Small intestine (tissue), 7 donors: Measurements from ENCODE around the gene IDUA. TPM values are rescaled to one million over a fixed set of nuclear protein-coding genes. Genes with fewer than 3 reads are reported as not detected.
A peak's percentile ranks its signal among the peaks of the same experiment; 100 is the strongest.

Experiments
- DNase-seq, 2 donors: peaks; one replicate each; pipeline versions ENCODE4 v3.0.0 to v3.0.0-alpha.2; 2013
- FAIRE-seq: peaks from 2 replicates; lab custom pipeline; 2012; peaks lifted over from hg19 to GRCh38; lab: Jason Lieb, UNC
- H3K27ac ChIP-seq, 3 donors: one replicate each; pipeline ENCODE4 v1.5.1; 2013; ENCODE audit warnings: low read length in 2 of 3, mild to moderate bottlenecking in 2 of 3, control low read depth in 1 of 3, inconsistent platforms in 1 of 3, low read depth in 1 of 3, moderate library complexity in 1 of 3
- H3K27me3 ChIP-seq, 3 donors: one replicate each; pipeline ENCODE4 v1.6.1; 2013; ENCODE audit warnings: low read length in 3 of 3, inconsistent platforms in 1 of 3; ENCODE audit not compliant: control insufficient read depth in 3 of 3, insufficient read depth in 3 of 3
- H3K36me3 ChIP-seq, 3 donors: one replicate each; pipeline ENCODE4 v1.6.1; 2013; ENCODE audit warnings: low read length in 3 of 3, inconsistent platforms in 1 of 3, low read depth in 1 of 3, mild to moderate bottlenecking in 1 of 3, moderate library complexity in 1 of 3; ENCODE audit not compliant: control insufficient read depth in 3 of 3, insufficient read depth in 2 of 3
- H3K4me1 ChIP-seq, 3 donors: one replicate each; pipeline ENCODE4 v1.6.1; 2013; ENCODE audit warnings: low read length in 2 of 3, inconsistent platforms in 1 of 3, low read depth in 1 of 3, mild to moderate bottlenecking in 1 of 3, moderate library complexity in 1 of 3; ENCODE audit not compliant: control insufficient read depth in 3 of 3, insufficient read depth in 2 of 3
- H3K4me3 ChIP-seq, 3 donors: one replicate each; pipeline ENCODE4 v1.5.1; 2013; ENCODE audit warnings: low read length in 3 of 3, control low read depth in 1 of 3, inconsistent platforms in 1 of 3, low read depth in 1 of 3, mild to moderate bottlenecking in 1 of 3, moderate library complexity in 1 of 3
- H3K9me3 ChIP-seq, 2 donors: one replicate each; pipeline ENCODE4 v1.6.1; 2013; ENCODE audit warnings: low read depth in 1 of 2, low read length in 1 of 2; ENCODE audit not compliant: control insufficient read depth in 2 of 2, insufficient read depth in 1 of 2
- WGBS, 3 donors: extraction: QIAGEN DNeasy Blood & Tissue Kit; methylation state at CpG; one replicate each; pipeline ENCODE4 v1.1.7; 2013; 5-methylcytosine and 5-hydroxymethylcytosine counted together
- polyA plus RNA-seq, 4 donors: library from polyadenylated mRNA; stranded (reverse) in 3 of 4; unstranded in 1 of 4; fragments of 200-250 nt in 3 of 4; fragments of 120-200 nt in 1 of 4; gene quantifications; one replicate each; pipeline versions ENCODE4 v1.2.1 to v1.2.3, GENCODE V29; 2013
- donor health status: healthy with polysubstance abuse.
- donor health status: control.
- donor health status: control.
- donor health status: Bipolar disorder and iron deficiency.
- donor health status: healthy.

IDUA gene
- polyA plus RNA-seq, 4 donors, result 10.8 to 20.9 (median 13.1) TPM

DNA sequence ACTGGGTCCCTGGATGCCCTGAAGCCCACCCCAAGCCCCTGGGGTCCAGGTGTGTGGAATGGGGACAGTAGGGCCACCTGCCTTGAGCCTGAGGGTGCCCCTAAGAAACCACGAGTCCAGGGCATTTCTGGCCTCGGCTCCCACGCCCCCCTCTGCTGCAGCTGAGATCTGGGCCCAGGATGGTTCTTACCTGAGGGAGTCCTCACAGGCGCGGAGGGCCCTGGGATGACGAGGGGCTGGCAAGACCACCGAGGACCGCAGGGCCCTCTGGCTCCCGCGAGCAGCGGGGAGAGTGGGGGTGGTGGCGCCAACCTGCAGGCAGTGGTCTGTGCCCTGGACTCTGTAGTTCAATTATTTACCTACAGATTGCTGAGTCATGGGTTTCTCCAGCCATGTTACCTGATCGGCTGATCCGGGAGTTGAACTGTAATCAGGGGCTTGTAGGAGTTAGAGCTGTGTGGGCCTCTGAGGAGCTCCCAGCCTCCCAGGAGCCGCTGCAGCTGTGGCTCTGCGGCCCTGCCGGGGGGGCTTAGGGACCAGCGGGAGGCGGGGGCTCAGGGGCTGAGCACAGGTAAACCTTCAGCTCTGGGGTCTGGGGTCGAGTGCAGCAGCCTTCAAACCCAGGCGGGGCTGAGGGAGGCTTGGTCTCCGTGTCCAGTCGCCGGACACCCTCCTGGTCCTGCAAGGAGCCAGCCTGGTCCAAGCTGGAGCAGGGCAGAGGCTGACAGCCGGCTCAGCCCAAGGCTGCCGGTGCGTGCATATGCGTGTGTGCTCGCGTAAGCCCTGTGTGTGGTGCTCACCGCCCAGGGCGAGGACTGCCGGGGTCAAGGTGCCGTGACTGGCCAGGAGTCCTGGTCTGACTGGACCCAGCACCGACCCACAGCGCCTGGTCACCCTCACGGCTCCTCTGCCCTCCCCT is 6.5 kb downstream of the IDUA start, which contains the start of gene SLC26A1:
TSS of gene SLC26A1 (minus strand) at position 294 of the 919 bp plus-strand sequence. CDS start 1,701 bp downstream, outside the sequence.
- WGBS, 3 donors, result 27 to 66% (median 42%) methylated on average over 32 to 37 of the region's 37 CpGs
- H3K9me3 ChIP-seq, result no peaks in the 10 kb centered on the region
- H3K4me3 ChIP-seq, result peak within 1 kb of the TSS in 2 of 3 donors; percentile 39 to 41
- FAIRE-seq, result no peak
- H3K27me3 ChIP-seq, result peaks cover 0 to 13% (median 6%) of the 10 kb centered on the region in 3 donors
- peak within 1 kb of the TSS; percentile 91 to 92 (median 91) for H3K27ac ChIP-seq
- DNase-seq, result peak; percentile 90 to 92
- peaks cover 0 to 46% (median 2%) of the 10 kb centered on the region in 3 donors for H3K4me1 ChIP-seq
- H3K36me3 ChIP-seq, result peaks cover 3 to 36% (median 3%) of the 10 kb centered on the region in 3 donors

DNA sequence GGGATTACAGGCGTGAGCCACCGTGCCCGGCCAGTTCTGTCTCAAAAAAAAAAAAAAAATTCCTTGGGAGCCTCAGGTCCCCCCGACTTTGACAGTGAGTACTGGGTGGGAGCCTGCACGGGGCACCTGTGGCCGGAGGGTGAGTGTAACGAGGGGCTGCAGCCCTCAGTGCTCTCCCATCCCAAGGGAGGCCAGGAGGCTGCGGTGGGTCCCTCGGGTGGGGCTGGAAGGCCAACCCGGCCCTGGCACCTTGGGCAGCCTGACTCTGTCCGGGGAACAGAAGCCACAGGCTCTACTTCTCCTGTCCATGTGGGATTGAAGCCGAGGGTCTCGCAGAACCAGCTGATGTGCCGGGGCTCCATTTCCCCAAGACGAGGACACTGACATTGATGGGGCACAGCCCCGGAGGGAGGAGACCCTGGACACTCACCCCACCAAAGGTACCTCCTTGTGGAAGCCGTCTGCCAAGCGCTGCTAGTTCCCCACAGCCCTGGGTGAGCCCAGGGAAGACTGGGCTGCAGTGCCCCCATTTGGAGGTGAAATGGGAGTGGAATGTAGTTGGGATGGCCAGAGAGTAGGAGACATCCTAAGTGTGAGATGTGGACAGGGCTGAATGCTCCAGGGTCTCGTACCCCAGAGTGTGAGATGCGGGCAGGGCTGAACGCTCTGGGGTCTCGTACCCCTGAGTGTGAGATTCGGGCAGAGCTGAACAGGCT is 8.6 kb downstream of the IDUA start:
- Histone ChIP-seq H3K4me3 (no peak overlapping the region), H3K9me3 (no peaks in the 10 kb centered on the region), H3K27me3 (peaks cover 0 to 31% (median 16%) of the 10 kb centered on the region in 3 donors), H3K27ac (no peak overlapping the region), H3K4me1 (peaks cover 0 to 46% (median 2%) of the 10 kb centered on the region in 3 donors), H3K36me3 (peaks cover 0 to 16% (median 3%) of the 10 kb centered on the region in 3 donors)
- no peak for DNase-seq
- 87 to 90% (median 87%) methylated on average over 21 to 23 of the region's 23 CpGs for WGBS, 3 donors
- FAIRE-seq, result no peak

DNA sequence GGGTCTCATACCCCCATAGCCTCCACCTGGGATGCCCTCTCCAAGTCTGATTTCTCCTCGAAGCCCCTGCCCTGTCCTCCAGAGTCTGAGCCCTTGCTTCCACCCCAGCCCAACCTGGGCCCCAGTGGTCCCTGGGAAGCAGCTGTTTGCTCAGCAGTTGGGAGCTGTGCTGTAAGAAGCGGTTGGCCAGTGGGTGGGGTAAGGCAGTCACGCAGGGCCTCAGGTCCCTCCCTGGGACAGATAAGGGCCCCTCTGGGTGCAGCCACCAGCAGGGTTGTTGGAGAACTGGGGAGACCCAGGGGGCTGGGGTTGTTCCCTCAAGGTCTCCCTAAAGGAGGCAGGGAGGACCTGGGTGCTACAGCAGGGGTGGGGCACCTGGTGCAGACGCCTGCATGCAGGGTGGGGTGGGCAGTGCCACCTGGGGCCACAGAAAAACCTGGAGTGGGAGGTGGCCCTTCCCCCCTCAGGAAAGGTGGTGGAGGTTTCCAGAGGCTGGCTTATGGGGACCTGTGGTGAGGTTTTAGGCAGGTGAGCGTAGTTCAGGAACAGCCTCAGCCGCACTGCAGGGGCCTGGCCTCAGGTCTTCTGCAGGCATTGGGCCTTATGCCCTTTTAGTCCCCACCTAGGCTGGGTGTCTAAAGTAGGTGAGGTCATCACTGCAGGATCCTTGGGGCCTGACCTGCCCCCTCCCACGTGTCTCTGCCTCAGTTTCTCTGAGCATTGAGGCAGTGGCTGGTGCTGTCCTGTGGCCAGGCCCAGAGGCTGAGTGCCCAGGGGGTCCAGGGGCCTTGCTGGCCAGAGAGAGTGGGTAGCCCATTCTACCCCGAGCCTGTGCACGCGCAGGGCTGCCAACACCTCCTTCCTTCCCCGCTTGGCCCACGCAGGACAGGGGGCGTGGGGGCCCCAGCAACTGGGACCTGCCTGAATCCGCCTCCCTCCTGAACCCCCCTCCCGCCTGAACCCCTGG is 9.5 kb downstream of the IDUA start:
- no peak overlapping the region for H3K27ac ChIP-seq
- peaks cover 0 to 8% (median 3%) of the 10 kb centered on the region in 3 donors for H3K36me3 ChIP-seq
- H3K4me3 ChIP-seq, result no peak overlapping the region
- no peaks in the 10 kb centered on the region for H3K9me3 ChIP-seq
- peaks cover 4 to 39% (median 23%) of the 10 kb centered on the region in 3 donors for H3K27me3 ChIP-seq
- FAIRE-seq (no peak), DNase-seq (peak in 1 of 2 donors; percentile 67)
- WGBS, 3 donors, result 53 to 64% (median 59%) methylated on average over 14 to 15 of the region's 15 CpGs
- H3K4me1 ChIP-seq, result peaks cover 0 to 46% (median 2%) of the 10 kb centered on the region in 3 donors

DNA sequence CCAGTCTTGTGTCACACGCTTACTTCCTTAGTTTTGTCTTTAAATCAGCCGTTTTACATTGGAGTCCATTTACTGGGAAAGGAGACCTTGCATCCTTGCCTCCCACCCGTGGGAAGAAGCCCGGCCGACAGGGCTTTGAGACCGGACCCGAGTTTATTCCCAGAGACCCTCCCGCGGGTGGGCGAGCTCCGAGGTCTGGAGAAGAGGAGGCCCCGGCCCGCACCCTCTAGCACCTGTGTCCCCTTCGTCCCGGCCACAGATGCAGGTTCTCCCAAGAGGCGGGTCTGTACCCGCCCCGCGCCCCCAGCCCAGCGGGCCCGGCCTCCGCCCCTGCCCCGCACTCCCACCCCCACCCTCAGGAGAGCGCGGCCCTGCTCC is 10.1 kb downstream of the IDUA start:
- Histone ChIP-seq H3K27ac (no peak overlapping the region), H3K27me3 (peaks cover 5 to 46% (median 30%) of the 10 kb centered on the region in 3 donors), H3K36me3 (peaks cover 0 to under 1% (median 0%) of the 10 kb centered on the region in 3 donors), H3K4me1 (peaks cover 0 to 43% (median 2%) of the 10 kb centered on the region in 3 donors), H3K4me3 (peak overlapping the region in 1 of 3 donors; percentile 37), H3K9me3 (no peaks in the 10 kb centered on the region)
- WGBS, 3 donors, result 9 to 11% (median 9%) methylated on average over 19 to 25 of the region's 25 CpGs
- DNase-seq (no peak), FAIRE-seq (no peak)

DNA sequence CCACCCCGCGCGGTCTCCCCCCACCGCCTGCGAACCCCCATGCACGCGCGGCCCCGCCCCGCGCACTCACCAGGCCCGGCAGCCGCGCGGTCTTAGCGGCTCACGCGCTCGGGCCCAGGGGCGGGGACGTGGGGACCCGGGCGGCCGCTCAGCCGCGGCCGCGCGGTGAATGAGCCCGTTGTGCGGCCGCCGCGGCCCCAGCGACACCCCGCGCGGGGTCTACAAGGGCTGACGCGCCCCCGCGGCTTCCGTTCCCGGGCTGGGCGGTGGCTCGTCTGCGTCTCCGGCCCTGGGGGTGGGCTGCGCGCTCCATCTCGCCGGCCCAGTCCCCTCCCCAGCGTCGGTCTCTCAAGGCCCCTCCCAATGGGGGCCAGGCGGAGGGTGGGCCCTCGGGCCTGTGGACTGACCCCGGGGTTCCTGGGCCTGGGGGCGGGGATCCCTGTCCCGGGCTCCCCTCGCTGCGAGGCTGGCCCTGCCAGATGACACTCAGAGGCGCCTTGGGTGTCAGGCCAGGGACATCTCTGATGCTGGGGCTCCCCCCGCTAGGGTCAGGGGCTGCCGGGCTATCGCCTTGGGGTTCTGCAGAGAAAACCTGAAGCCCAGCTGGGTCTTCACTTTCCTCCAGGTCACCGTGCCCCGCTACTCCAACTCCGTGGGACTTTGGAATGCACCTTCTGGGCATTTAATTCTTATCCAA is 10.7 kb downstream of the IDUA start:
- DNase-seq (peak in 1 of 2 donors; percentile 74), FAIRE-seq (no peak)
- Histone ChIP-seq H3K36me3 (no peaks in the 10 kb centered on the region), H3K4me1 (peaks cover 3 to 38% (median 7%) of the 10 kb centered on the region in 3 donors), H3K27me3 (peaks cover 7 to 51% (median 33%) of the 10 kb centered on the region in 3 donors), H3K27ac (no peak overlapping the region), H3K4me3 (peak overlapping the region in 1 of 3 donors; percentile 37), H3K9me3 (no peaks in the 10 kb centered on the region)
- WGBS, 3 donors, result 0 to 2% (median 2%) methylated on average over 29 to 68 of the region's 68 CpGs

DNA sequence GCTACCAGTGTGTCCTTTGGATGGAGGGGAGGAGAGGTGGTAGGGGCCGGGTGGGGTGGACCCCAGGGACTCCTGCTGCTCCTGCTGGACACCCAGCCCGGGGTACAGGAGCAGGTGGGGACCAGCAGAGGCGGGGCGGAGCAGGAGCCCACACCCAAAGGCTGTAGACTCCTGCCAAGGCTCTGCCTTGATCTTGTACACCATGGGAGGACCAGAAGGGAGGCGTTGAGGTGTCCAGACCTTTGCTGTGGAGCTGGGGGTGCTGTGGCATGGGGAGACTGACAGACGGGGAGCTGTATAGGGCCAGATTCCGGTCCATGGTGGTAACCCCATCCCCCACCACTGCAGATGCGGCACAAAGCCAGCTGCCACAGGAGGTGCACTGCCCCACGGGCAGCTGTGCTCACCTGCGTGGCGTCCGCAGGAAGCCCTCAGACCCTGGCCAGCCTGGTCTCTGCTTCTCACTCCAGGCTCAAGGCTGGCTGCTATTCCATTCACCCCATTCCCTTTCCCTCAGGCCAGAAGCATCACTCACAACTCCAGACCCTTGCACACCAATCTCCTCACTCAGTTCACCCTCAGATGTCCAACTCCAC is 11.3 kb downstream of the IDUA start:
- DNase-seq (no peak), FAIRE-seq (no peak)
- H3K27me3 ChIP-seq, result peaks cover 7 to 58% (median 34%) of the 10 kb centered on the region in 3 donors
- H3K4me3 ChIP-seq, result no peak overlapping the region
- H3K9me3 ChIP-seq, result no peaks in the 10 kb centered on the region
- no peaks in the 10 kb centered on the region for H3K36me3 ChIP-seq
- WGBS, 3 donors, result 7 to 32% (median 19%) methylated on average over 11 to 12 of the region's 12 CpGs
- no peak overlapping the region for H3K27ac ChIP-seq
- peaks cover 5 to 33% (median 9%) of the 10 kb centered on the region in 3 donors for H3K4me1 ChIP-seq
